HUES48 (cell line): Measurements from ENCODE around the gene ARSJ.

Source experiments
- H3K27ac ChIP-seq: one replicate; pipeline ENCODE4 v1.7.0; 2013; ENCODE audit warnings: low read depth, low read length, inconsistent platforms
- H3K27me3 ChIP-seq: 2 replicates; pipeline ENCODE4 v1.6.1; 2013; ENCODE audit warnings: mild to moderate bottlenecking, low read length; ENCODE audit not compliant: control insufficient read depth, insufficient read depth
- H3K36me3 ChIP-seq: 2 replicates; pipeline ENCODE4 v1.6.1; 2013; ENCODE audit warnings: low read length; ENCODE audit not compliant: control insufficient read depth, insufficient read depth
- H3K4me1 ChIP-seq: 2 replicates; pipeline ENCODE4 v1.6.1; 2013; ENCODE audit warnings: mild to moderate bottlenecking, low read length; ENCODE audit not compliant: control insufficient read depth, insufficient read depth
- H3K4me3 ChIP-seq: 2 replicates; pipeline ENCODE4 v1.5.1; 2013; ENCODE audit warnings: mild to moderate bottlenecking, low read depth, low read length
- H3K9ac ChIP-seq: 2 replicates; pipeline ENCODE4 v1.6.1; 2013; ENCODE audit warnings: mild to moderate bottlenecking, low read depth, low read length, moderate library complexity
- H3K9me3 ChIP-seq: 2 replicates; pipeline ENCODE4 v1.6.1; 2013; ENCODE audit warnings: low read length; ENCODE audit not compliant: control insufficient read depth, insufficient read depth

The ARSJ gene

DNA sequence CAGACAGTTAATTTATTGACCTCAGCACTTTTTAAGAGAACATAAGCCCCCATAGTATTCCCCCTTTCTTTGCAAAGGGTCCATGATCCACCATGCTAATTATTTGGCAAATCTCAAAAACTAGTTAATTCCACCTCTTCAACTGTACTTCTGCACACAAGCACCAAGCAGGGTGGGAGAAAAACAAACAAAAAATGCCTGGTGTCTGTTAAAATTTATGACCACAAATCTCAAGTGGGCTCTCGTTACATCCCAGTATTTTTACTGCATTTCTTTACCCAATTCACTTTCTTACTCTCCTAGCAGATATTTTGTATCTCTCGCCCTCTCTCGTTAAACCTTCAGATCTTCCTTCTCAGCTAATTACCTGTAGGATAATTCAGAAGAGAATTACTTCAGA, 6.1 kb downstream of the ARSJ start:
- H3K4me3 ChIP-seq: no peak overlapping the region
- H3K9me3 ChIP-seq: no peaks in the 10 kb centered on the region; the same call in 1 of the 2 replicates
- no peak overlapping the region for H3K9ac ChIP-seq
- peaks cover 15% of the 10 kb centered on the region for H3K4me1 ChIP-seq
- H3K27ac ChIP-seq: no peak overlapping the region
- peaks cover 8% of the 10 kb centered on the region for H3K27me3 ChIP-seq
- H3K36me3 ChIP-seq: no peaks in the 10 kb centered on the region

DNA sequence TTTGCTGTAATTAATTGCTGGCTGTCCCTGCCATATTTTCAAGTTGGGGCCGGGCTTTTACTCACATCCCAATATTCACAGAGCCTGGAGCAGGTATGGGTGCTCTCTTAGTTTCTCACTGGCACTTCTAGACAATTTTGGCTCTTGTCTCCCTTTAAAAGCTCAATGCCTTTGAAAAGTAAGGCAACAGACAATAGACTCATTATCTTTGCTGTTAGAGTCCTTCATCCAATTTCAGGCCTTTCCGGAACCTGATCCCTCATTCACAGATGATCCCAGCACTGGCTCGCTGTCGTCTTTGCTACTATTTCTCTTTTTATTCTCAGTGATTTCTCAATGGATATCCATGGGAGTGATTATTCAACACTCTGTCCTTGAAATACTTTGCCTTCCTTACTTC, 6.7 kb downstream of the ARSJ start:
- Histone ChIP-seq H3K27ac (no peak overlapping the region), H3K4me1 (peaks cover 10% of the 10 kb centered on the region), H3K27me3 (peaks cover 2% of the 10 kb centered on the region), H3K9me3 (no peaks in the 10 kb centered on the region; the same call in 1 of the 2 replicates), H3K36me3 (no peaks in the 10 kb centered on the region), H3K9ac (no peak overlapping the region), H3K4me3 (no peak overlapping the region)

- Histone ChIP-seq H3K4me1 (0 out of 2 replicates have a peak, but pooled peaks cover under 1% of the 10 kb centered on the region), H3K27me3 (no peaks in the 10 kb centered on the region), H3K27ac (no peak overlapping the region), H3K9ac (no peak overlapping the region), H3K4me3 (no peak overlapping the region), H3K36me3 (no peaks in the 10 kb centered on the region), H3K9me3 (no peaks in the 10 kb centered on the region; the same call in 1 of the 2 replicates)
These were observed 7.6 kb downstream of the ARSJ start for GRCh38 chr4:113971706-113972360.

DNA sequence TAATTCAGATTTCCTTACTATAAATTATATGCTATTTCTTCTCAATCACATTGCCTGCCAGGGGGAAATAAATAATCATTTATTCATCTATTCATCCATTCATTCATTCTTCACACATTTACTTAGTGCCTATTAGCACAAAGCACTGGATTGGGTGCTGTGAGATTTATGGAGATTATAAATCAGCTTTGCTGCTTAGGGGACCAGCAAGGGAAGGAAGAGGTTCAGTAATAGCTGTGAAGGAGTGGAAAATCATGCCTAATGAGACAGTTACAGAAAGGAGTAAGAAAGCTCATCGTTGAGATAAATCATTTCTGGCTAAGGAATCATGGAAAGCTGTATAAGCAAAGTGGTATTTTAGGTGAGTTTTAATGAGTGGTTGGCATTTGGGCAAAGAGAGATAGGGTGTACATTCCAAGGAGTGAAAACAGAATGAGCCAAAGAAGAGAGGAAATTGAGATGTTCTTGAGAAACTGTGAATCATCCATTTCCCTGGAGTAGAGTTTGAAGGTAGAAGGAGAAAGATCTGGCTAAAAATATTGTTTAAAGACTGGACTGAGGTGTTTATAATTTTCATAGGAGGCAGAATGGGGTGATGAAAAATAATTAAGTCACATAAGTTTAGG, 9.6 kb downstream of the ARSJ start:
- H3K9me3 ChIP-seq: no peaks in the 10 kb centered on the region; the same call in 1 of the 2 replicates
- H3K27ac ChIP-seq: no peak overlapping the region
- H3K9ac ChIP-seq: no peak overlapping the region
- H3K4me1 ChIP-seq: no peaks in the 10 kb centered on the region
- no peaks in the 10 kb centered on the region for H3K27me3 ChIP-seq
- no peak overlapping the region for H3K4me3 ChIP-seq
- no peaks in the 10 kb centered on the region for H3K36me3 ChIP-seq

GRCh38 chr4:113968473-113968872, 11.0 kb downstream of the ARSJ start:
- no peaks in the 10 kb centered on the region for H3K4me1 ChIP-seq
- H3K9me3 ChIP-seq: no peaks in the 10 kb centered on the region
- no peak overlapping the region for H3K9ac ChIP-seq
- H3K36me3 ChIP-seq: no peaks in the 10 kb centered on the region
- H3K4me3 ChIP-seq: no peak overlapping the region
- H3K27ac ChIP-seq: no peak overlapping the region
- H3K27me3 ChIP-seq: no peaks in the 10 kb centered on the region

- Histone ChIP-seq H3K27ac (no peak overlapping the region), H3K9me3 (no peaks in the 10 kb centered on the region), H3K36me3 (no peaks in the 10 kb centered on the region), H3K27me3 (no peaks in the 10 kb centered on the region), H3K4me1 (no peaks in the 10 kb centered on the region), H3K9ac (no peak overlapping the region), H3K4me3 (no peak overlapping the region)
These were observed 11.8 kb downstream of the ARSJ start for GRCh38 chr4:113967687-113968086.

DNA sequence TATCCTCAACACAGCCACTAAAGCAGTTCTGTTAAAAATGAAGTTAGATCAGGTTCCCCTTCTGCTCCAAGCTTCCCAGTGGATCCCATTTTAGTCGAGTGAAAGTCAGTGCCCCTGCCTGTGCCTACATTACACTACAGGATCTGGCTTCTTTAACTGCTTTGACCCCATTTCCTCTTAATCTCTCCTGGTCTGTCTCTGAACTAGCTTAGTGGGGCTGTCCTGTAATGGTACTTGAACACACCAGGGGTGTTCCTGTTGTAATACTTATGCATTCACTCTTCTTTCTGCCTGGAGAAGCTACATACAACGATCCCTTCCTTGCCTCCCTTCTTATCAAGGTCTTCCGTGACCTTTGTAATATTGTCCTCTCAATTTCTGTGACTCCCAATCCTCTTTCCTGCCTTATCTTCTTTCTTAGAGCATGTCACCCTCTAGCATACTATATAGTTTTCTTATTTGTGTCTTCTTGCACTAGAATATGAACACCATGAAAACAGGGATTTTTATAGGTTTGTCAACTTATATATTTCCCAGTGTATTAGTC, 16.7 kb downstream of the ARSJ start:
- Histone ChIP-seq H3K4me3 (no peak overlapping the region), H3K27ac (no peak overlapping the region), H3K9me3 (no peaks in the 10 kb centered on the region), H3K9ac (no peak overlapping the region), H3K4me1 (peaks cover under 1% of the 10 kb centered on the region; the same call in 1 of the 2 replicates), H3K27me3 (no peaks in the 10 kb centered on the region), H3K36me3 (no peaks in the 10 kb centered on the region)

- no peak overlapping the region for H3K4me3 ChIP-seq
- no peaks in the 10 kb centered on the region for H3K36me3 ChIP-seq
- no peaks in the 10 kb centered on the region for H3K9me3 ChIP-seq
- no peak overlapping the region for H3K9ac ChIP-seq
- H3K27me3 ChIP-seq: no peaks in the 10 kb centered on the region
- H3K4me1 ChIP-seq: peaks cover 6% of the 10 kb centered on the region; the same call in 1 of the 2 replicates
- no peak overlapping the region for H3K27ac ChIP-seq
These were observed 17.5 kb downstream of the ARSJ start for GRCh38 chr4:113962016-113962347.

GRCh38 chr4:113960684-113961321, 18.6 kb downstream of the ARSJ start:
- H3K9me3 ChIP-seq: no peaks in the 10 kb centered on the region
- H3K27me3 ChIP-seq: no peaks in the 10 kb centered on the region
- H3K4me1 ChIP-seq: peaks cover 14% of the 10 kb centered on the region; the same call in 1 of the 2 replicates
- H3K36me3 ChIP-seq: no peaks in the 10 kb centered on the region
- no peak overlapping the region for H3K9ac ChIP-seq
- H3K27ac ChIP-seq: no peak overlapping the region
- no peak overlapping the region for H3K4me3 ChIP-seq

- Histone ChIP-seq H3K9me3 (no peaks in the 10 kb centered on the region), H3K27ac (no peak overlapping the region), H3K4me1 (peaks cover 14% of the 10 kb centered on the region; the same call in 1 of the 2 replicates), H3K36me3 (no peaks in the 10 kb centered on the region), H3K9ac (no peak overlapping the region), H3K27me3 (no peaks in the 10 kb centered on the region), H3K4me3 (no peak overlapping the region)
These were observed 19.9 kb downstream of the ARSJ start for GRCh38 chr4:113959539-113959937.
